HepG2 (cell line): ENCODE measurements around the gene SLC16A3. TPM values are rescaled to one million over a fixed set of nuclear protein-coding genes. Genes with fewer than 3 reads are reported as not detected.
A peak's percentile ranks its signal among the peaks of the same experiment; 100 is the strongest.

Source experiments
- CENPT ChIP-seq: sonication (generic); formaldehyde crosslinking; IDR thresholded peaks from 2 replicates; pipeline ENCODE4 v1.8.0; 2022; ENCODE audit warnings: low read depth, mild to moderate bottlenecking, moderate library complexity, missing genetic modification reagents
- CHD2 ChIP-seq: IDR thresholded peaks from 2 replicates; pipeline ENCODE4 v1.6.1; 2011; ENCODE audit warnings: low read depth, low read length, improper control_type of control experiment
- GLI4 ChIP-seq: sonication (generic); formaldehyde crosslinking; IDR thresholded peaks from 2 replicates; pipeline ENCODE4 v1.5.1; 2020; ENCODE audit warnings: missing genetic modification reagents, mild to moderate bottlenecking, moderate library complexity, borderline replicate concordance
- KLF15 ChIP-seq: sonication (generic); formaldehyde crosslinking; IDR thresholded peaks from 2 replicates; pipeline ENCODE4 v1.8.1; 2023; ENCODE audit warnings: borderline replicate concordance, mild to moderate bottlenecking, inconsistent platforms, missing genetic modification reagents, mixed read lengths
- MATR3 ChIP-seq: sonication (generic); formaldehyde crosslinking; IDR thresholded peaks from 2 replicates; pipeline ENCODE4 v1.4.0; 2020; ENCODE audit warnings: missing genetic modification reagents
- REPIN1 ChIP-seq: sonication (generic); formaldehyde crosslinking; IDR thresholded peaks from 2 replicates; pipeline ENCODE4 v1.8.0; 2022; ENCODE audit warnings: missing genetic modification reagents, low read depth, mild to moderate bottlenecking, borderline replicate concordance
- ZNF446 ChIP-seq: sonication (generic); formaldehyde crosslinking; IDR thresholded peaks from 2 replicates; pipeline ENCODE4 v1.5.0; 2020; ENCODE audit warnings: mild to moderate bottlenecking, missing genetic modification reagents
- ZNF605 ChIP-seq: sonication (generic); formaldehyde crosslinking; IDR thresholded peaks from 2 replicates; pipeline ENCODE4 v1.8.0; 2022; ENCODE audit warnings: mild to moderate bottlenecking, missing genetic modification reagents
- ZNF607 ChIP-seq: sonication (generic); formaldehyde crosslinking; IDR thresholded peaks from 2 replicates; pipeline ENCODE4 v1.5.1; 2020; ENCODE audit warnings: missing genetic modification reagents, mild to moderate bottlenecking, borderline replicate concordance
- ZNF678 ChIP-seq: sonication (generic); formaldehyde crosslinking; IDR thresholded peaks from 2 replicates; pipeline ENCODE4 v1.4.0; 2020; ENCODE audit warnings: mild to moderate bottlenecking, missing genetic modification reagents
- ZNF780A ChIP-seq: sonication (generic); formaldehyde crosslinking; IDR thresholded peaks from 2 replicates; pipeline ENCODE4 v1.8.0; 2022; ENCODE audit warnings: mild to moderate bottlenecking, missing genetic modification reagents, moderate library complexity
- ZSCAN29 ChIP-seq: sonication (generic); formaldehyde crosslinking; conservative IDR thresholded peaks from 2 replicates; pipeline ENCODE4 v1.4.0; 2020; ENCODE audit warnings: mild to moderate bottlenecking, missing genetic modification reagents
- polyA plus RNA-seq, 8 experiments: library from polyadenylated mRNA; depleted of rRNA in 3 of 8; stranded (reverse) in 7 of 8; unstranded in 1 of 8; fragments of >200 nt; fragmentation: Illumina TruSeq in 4 of 8; extraction: Trizol in 4 of 8; gene quantifications; 2 replicates each; pipeline versions ENCODE4 v1.2.1 to v1.2.3, GENCODE V29; 2011 to 2016; ENCODE audit warnings: low read depth in 4 of 8, missing spikeins in 1 of 8, mixed read lengths in 1 of 8; ENCODE audit not compliant: insufficient read depth in 1 of 8
- total RNA-seq, 5 experiments: library from RNA; depleted of rRNA; stranded (reverse); fragments of >200 nt; fragmentation: Illumina TruSeq; extraction: Trizol; gene quantifications; 2 replicates each; pipeline ENCODE4 v1.2.3, GENCODE V29; 2016; ENCODE audit warnings: low read depth in 1 of 5
- TF ChIP-seq, protein P1 (sequence below): sonication (generic); formaldehyde crosslinking; IDR thresholded peaks from 2 replicates; pipeline ENCODE4 v1.8.1; 2023; ENCODE audit warnings: mild to moderate bottlenecking, moderate library complexity, missing genetic modification reagents
- TF ChIP-seq, protein P2 (sequence below): sonication (generic); formaldehyde crosslinking; IDR thresholded peaks from 2 replicates; pipeline ENCODE4 v1.4.0; 2020; ENCODE audit warnings: missing genetic modification reagents, borderline replicate concordance
- TF ChIP-seq, protein P3 (sequence below): sonication (generic); formaldehyde crosslinking; IDR thresholded peaks from 2 replicates; pipeline ENCODE4 v1.9.0; 2021; ENCODE audit warnings: mild to moderate bottlenecking, missing genetic modification reagents

Gene SLC16A3
- total and polyA plus RNA-seq, 2 of the 13 experiments (the other 11 are each of a cell fraction or from before 2014, with no cell fraction given) = 242 to 349 TPM

DNA sequence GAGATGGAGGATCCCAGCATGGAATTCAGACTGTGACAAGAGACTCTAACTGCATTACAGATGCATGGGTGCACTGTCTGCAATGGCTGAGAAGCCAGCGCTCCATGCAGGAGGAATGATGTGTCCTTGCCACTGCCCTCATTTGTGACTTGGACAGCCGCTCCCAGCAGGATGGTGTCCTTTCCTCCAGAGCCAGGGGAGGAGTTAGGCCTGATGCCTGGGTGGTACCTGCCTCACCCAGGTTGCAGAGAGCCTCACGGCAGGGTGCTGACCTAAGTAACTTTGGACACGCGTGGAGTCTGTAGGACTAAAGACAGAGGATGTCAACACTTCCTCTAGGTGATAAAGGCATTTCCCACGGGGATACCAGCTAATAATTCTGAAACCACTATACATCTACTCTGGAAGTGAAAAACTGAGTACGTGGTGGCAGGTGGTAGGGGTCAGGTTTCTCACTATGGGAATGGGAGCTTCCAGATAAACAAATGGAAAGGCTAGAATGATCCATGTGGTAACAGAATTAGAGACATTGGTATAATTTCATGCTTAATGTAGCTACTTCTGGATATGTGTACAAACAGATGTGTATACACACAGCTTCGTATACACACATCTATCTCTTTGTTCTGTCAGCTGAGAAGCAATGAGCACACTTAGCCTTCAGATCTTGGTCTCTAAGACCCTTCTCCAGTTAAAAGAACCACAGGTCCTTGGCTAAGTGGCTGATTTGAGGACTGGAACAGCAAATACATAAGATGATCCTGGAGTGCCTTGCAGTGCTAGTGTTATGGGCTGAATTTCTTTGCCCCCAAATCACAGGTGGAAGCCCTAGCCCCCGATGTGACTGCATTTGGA, 58.4 kb downstream of the SLC16A3 start (continued):
- 0 out of 2 replicates have a peak, but pooled peaks have one; percentile 72 for TF ChIP-seq ZSCAN29 (CRISPR knock-in tag)
- TF ChIP-seq, protein P1, sequence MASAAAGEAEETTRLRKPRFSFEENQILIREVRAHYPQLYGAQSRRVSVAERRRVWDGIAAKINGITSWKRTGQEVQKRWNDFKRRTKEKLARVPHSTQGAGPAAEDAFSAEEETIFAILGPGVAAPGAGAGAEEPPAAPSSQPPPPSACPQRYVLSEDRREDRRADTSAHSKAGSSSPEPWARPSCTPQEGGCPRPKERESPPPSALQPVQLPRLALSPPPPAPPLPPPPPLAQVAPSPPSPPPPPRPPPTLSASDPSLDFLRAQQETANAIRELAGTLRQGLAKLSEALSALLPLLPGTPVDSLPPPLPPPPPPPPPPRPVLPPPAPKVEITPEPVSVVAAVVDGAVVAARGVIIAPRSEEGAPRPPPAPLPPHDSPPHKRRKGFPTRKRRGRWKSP (CRISPR knock-in tag) = no peak
- TF ChIP-seq CHD2 = no peak
- TF ChIP-seq REPIN1 (CRISPR knock-in tag) = no peak
- TF ChIP-seq, protein P2, sequence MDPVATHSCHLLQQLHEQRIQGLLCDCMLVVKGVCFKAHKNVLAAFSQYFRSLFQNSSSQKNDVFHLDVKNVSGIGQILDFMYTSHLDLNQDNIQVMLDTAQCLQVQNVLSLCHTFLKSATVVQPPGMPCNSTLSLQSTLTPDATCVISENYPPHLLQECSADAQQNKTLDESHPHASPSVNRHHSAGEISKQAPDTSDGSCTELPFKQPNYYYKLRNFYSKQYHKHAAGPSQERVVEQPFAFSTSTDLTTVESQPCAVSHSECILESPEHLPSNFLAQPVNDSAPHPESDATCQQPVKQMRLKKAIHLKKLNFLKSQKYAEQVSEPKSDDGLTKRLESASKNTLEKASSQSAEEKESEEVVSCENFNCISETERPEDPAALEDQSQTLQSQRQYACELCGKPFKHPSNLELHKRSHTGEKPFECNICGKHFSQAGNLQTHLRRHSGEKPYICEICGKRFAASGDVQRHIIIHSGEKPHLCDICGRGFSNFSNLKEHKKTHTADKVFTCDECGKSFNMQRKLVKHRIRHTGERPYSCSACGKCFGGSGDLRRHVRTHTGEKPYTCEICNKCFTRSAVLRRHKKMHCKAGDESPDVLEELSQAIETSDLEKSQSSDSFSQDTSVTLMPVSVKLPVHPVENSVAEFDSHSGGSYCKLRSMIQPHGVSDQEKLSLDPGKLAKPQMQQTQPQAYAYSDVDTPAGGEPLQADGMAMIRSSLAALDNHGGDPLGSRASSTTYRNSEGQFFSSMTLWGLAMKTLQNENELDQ (CRISPR knock-in tag) = no peak
- TF ChIP-seq GLI4 = no peak
- no peak for TF ChIP-seq ZNF780A
- TF ChIP-seq ZNF607 (CRISPR knock-in tag) = peak; percentile 6; the same call in 1 of the 2 replicates
- TF ChIP-seq CENPT (CRISPR knock-in tag) = 0 out of 2 replicates have a peak, but pooled peaks have one; percentile 10
- TF ChIP-seq ZNF605 (CRISPR knock-in tag) = peak; percentile 99
- TF ChIP-seq MATR3 = no peak
- TF ChIP-seq ZNF678 (CRISPR knock-in tag) = no peak
- TF ChIP-seq KLF15 = no peak
- TF ChIP-seq ZNF446 (CRISPR knock-in tag) = peak; percentile 56; the same call in 1 of the 2 replicates
- TF ChIP-seq, protein P3, sequence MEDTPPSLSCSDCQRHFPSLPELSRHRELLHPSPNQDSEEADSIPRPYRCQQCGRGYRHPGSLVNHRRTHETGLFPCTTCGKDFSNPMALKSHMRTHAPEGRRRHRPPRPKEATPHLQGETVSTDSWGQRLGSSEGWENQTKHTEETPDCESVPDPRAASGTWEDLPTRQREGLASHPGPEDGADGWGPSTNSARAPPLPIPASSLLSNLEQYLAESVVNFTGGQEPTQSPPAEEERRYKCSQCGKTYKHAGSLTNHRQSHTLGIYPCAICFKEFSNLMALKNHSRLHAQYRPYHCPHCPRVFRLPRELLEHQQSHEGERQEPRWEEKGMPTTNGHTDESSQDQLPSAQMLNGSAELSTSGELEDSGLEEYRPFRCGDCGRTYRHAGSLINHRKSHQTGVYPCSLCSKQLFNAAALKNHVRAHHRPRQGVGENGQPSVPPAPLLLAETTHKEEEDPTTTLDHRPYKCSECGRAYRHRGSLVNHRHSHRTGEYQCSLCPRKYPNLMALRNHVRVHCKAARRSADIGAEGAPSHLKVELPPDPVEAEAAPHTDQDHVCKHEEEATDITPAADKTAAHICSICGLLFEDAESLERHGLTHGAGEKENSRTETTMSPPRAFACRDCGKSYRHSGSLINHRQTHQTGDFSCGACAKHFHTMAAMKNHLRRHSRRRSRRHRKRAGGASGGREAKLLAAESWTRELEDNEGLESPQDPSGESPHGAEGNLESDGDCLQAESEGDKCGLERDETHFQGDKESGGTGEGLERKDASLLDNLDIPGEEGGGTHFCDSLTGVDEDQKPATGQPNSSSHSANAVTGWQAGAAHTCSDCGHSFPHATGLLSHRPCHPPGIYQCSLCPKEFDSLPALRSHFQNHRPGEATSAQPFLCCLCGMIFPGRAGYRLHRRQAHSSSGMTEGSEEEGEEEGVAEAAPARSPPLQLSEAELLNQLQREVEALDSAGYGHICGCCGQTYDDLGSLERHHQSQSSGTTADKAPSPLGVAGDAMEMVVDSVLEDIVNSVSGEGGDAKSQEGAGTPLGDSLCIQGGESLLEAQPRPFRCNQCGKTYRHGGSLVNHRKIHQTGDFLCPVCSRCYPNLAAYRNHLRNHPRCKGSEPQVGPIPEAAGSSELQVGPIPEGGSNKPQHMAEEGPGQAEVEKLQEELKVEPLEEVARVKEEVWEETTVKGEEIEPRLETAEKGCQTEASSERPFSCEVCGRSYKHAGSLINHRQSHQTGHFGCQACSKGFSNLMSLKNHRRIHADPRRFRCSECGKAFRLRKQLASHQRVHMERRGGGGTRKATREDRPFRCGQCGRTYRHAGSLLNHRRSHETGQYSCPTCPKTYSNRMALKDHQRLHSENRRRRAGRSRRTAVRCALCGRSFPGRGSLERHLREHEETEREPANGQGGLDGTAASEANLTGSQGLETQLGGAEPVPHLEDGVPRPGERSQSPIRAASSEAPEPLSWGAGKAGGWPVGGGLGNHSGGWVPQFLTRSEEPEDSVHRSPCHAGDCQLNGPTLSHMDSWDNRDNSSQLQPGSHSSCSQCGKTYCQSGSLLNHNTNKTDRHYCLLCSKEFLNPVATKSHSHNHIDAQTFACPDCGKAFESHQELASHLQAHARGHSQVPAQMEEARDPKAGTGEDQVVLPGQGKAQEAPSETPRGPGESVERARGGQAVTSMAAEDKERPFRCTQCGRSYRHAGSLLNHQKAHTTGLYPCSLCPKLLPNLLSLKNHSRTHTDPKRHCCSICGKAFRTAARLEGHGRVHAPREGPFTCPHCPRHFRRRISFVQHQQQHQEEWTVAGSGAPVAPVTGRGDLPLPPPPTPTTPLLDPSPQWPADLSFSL (CRISPR knock-in tag) = 0 out of 2 replicates have a peak, but pooled peaks have one; percentile 51
